Liver (tissue), 9 donors: Measurements from ENCODE around the gene SETD1B. TPM values are rescaled to one million over a fixed set of nuclear protein-coding genes. Genes with fewer than 3 reads are reported as not detected.

Experiments used
- DNase-seq: peaks from one replicate; pipeline ENCODE4 v3.0.0-alpha.2; 2017; ENCODE audit warnings: low spot score
- H3K27ac ChIP-seq, 2 donors: one replicate each; pipeline ENCODE4 v1.7.0; 2013; ENCODE audit warnings: inconsistent platforms in 2 of 2, low read length in 2 of 2, control low read depth in 1 of 2, low read depth in 1 of 2, mild to moderate bottlenecking in 1 of 2
- H3K27me3 ChIP-seq, 4 donors: one replicate each; pipeline versions ENCODE4 v1.6.1 to v1.7.0; 2013; ENCODE audit warnings: low read length in 3 of 4, inconsistent platforms in 1 of 4, mild to moderate bottlenecking in 1 of 4, moderate library complexity in 1 of 4; ENCODE audit not compliant: control insufficient read depth in 4 of 4, insufficient read depth in 4 of 4
- H3K36me3 ChIP-seq, 4 donors: one replicate each; pipeline versions ENCODE4 v1.6.1 to v1.7.0; 2013; ENCODE audit warnings: low read length in 3 of 4, mild to moderate bottlenecking in 3 of 4, low read depth in 1 of 4, moderate library complexity in 1 of 4; ENCODE audit not compliant: control insufficient read depth in 4 of 4, insufficient read depth in 3 of 4
- H3K4me1 ChIP-seq, 4 donors: one replicate each; pipeline versions ENCODE4 v1.6.1 to v1.7.0; 2013; ENCODE audit warnings: low read length in 3 of 4, mild to moderate bottlenecking in 3 of 4, moderate library complexity in 1 of 4; ENCODE audit not compliant: control insufficient read depth in 4 of 4, insufficient read depth in 4 of 4
- H3K4me3 ChIP-seq, 3 donors: one replicate each; pipeline versions ENCODE4 v1.6.1 to v1.7.0; 2013; ENCODE audit warnings: low read length in 3 of 3, control low read depth in 1 of 3, low read depth in 1 of 3, mild to moderate bottlenecking in 1 of 3
- H3K9ac ChIP-seq, 2 donors: one replicate each; pipeline ENCODE4 v1.7.0; 2013; ENCODE audit warnings: low read length in 2 of 2, mild to moderate bottlenecking in 2 of 2, moderate library complexity in 2 of 2, control low read depth in 1 of 2, low read depth in 1 of 2
- H3K9me3 ChIP-seq, 4 donors: one replicate each; pipeline versions ENCODE4 v1.6.1 to v1.7.0; 2013; ENCODE audit warnings: low read length in 3 of 4; ENCODE audit not compliant: control insufficient read depth in 4 of 4
- ATF3 ChIP-seq: IDR thresholded peaks from 2 replicates; pipeline ENCODE4 v1.6.1; 2016; ENCODE audit warnings: antibody characterized with exemption
- CTCF ChIP-seq: fragments of 150-350 bp; IDR thresholded peaks from 2 replicates; pipeline ENCODE4 v1.5.1; 2017; ENCODE audit warnings: improper control_type of control experiment, low read depth, low read length; ENCODE audit not compliant: missing input control
- FOXA1 ChIP-seq: IDR thresholded peaks from 2 replicates; pipeline ENCODE4 v1.6.1; 2016; ENCODE audit warnings: antibody characterized with exemption
- FOXA2 ChIP-seq: IDR thresholded peaks from 2 replicates; pipeline ENCODE4 v1.6.1; 2016; ENCODE audit warnings: antibody characterized with exemption
- GABPA ChIP-seq, 2 donors: IDR thresholded peaks in 1 of 2; conservative IDR thresholded peaks in 1 of 2; 2 replicates each; pipeline ENCODE4 v1.6.1; 2016; ENCODE audit warnings: antibody characterized with exemption in 2 of 2, mild to moderate bottlenecking in 1 of 2, moderate library complexity in 1 of 2
- HNF4A ChIP-seq, 2 donors: conservative IDR thresholded peaks; 2 replicates each; pipeline ENCODE4 v1.6.1; 2016; ENCODE audit warnings: antibody characterized with exemption in 2 of 2, mild to moderate bottlenecking in 2 of 2
- HNF4G ChIP-seq: IDR thresholded peaks from 2 replicates; pipeline ENCODE4 v1.6.1; 2016; ENCODE audit warnings: antibody characterized with exemption
- JUND ChIP-seq, 2 donors: IDR thresholded peaks; 2 replicates each; pipeline ENCODE4 v1.6.1; 2016; ENCODE audit warnings: antibody characterized with exemption in 2 of 2
- MAX ChIP-seq: IDR thresholded peaks from 2 replicates; pipeline ENCODE4 v1.6.1; 2016; ENCODE audit warnings: antibody characterized with exemption
- NR2F2 ChIP-seq: IDR thresholded peaks from 2 replicates; pipeline ENCODE4 v1.6.1; 2016; ENCODE audit warnings: antibody characterized with exemption
- RAD21 ChIP-seq, 2 donors: IDR thresholded peaks; 2 replicates each; pipeline ENCODE4 v1.6.1; 2016; ENCODE audit warnings: antibody characterized with exemption in 2 of 2, mild to moderate bottlenecking in 2 of 2
- REST ChIP-seq: IDR thresholded peaks from 2 replicates; pipeline ENCODE4 v1.6.1; 2016; ENCODE audit warnings: antibody characterized with exemption, mild to moderate bottlenecking
- RXRA ChIP-seq, 2 donors: IDR thresholded peaks; 2 replicates each; pipeline ENCODE4 v1.6.1; 2017 to 2018; ENCODE audit warnings: antibody characterized with exemption in 2 of 2, mild to moderate bottlenecking in 1 of 2
- SP1 ChIP-seq: IDR thresholded peaks from 2 replicates; pipeline ENCODE4 v1.6.1; 2018; ENCODE audit warnings: antibody characterized with exemption, mild to moderate bottlenecking
- TAF1 ChIP-seq: conservative IDR thresholded peaks from 2 replicates; pipeline ENCODE4 v1.6.1; 2016; ENCODE audit warnings: antibody characterized with exemption, mild to moderate bottlenecking
- YY1 ChIP-seq: IDR thresholded peaks from 2 replicates; pipeline ENCODE4 v1.6.1; 2016; ENCODE audit warnings: antibody characterized with exemption, mild to moderate bottlenecking
- ZBTB33 ChIP-seq: IDR thresholded peaks from 2 replicates; pipeline ENCODE4 v1.6.1; 2016; ENCODE audit warnings: antibody characterized with exemption
- WGBS: extraction: QIAGEN DNeasy Blood & Tissue Kit; methylation state at CpG from one replicate; pipeline ENCODE4 v1.1.7; 2013; 5-methylcytosine and 5-hydroxymethylcytosine counted together
- polyA plus RNA-seq, 2 donors: library from polyadenylated mRNA; stranded (reverse) in 1 of 2; unstranded in 1 of 2; fragments of 200-250 nt in 1 of 2; fragments of >200 nt in 1 of 2; fragmentation: Nextera tagmentation in 1 of 2; extraction: Ambion mirVana in 1 of 2; gene quantifications; one replicate each; pipeline versions ENCODE4 v1.2.1 to v1.2.3, GENCODE V29; 2013 to 2015
- total RNA-seq, 2 donors: library from RNA; depleted of rRNA; stranded (reverse); fragments of >200 nt; gene quantifications; one replicate each; pipeline ENCODE4 v1.2.3, GENCODE V29; 2014
- donor health status: healthy.
- donor health status: healthy.
- donor health status: healthy.
- donor health status: healthy.
- donor health status: healthy.

Gene SETD1B
- total and polyA plus RNA-seq, 4 donors = 1.8 to 7.9 (median 5.0) TPM

- Histone ChIP-seq H3K27ac (no peak overlapping the region), H3K4me3 (no peak overlapping the region), H3K36me3 (peaks cover 24 to 62% (median 59%) of the 10 kb centered on the region in 4 donors), H3K9me3 (no peaks in the 10 kb centered on the region), H3K4me1 (peaks cover 0 to 4% (median 1%) of the 10 kb centered on the region in 4 donors), H3K9ac (no peak overlapping the region), H3K27me3 (no peaks in the 10 kb centered on the region)
- DNase-seq = no peak
- TF ChIP-seq HNF4G (no peak), TAF1 (no peak), HNF4A (conservative IDR thresholded peaks at IDR 0.05) (no peak), RXRA (IDR thresholded peaks at IDR 0.05) (no peak)
- 92% methylated on average over 1 of the region's 1 CpG for WGBS
Measured at GRCh38 chr12:121845701-121846100, 41.9 kb downstream of the SETD1B start.

GRCh38 chr12:121849211-121849610 lies 45.4 kb downstream of the SETD1B start:
- WGBS = 96% methylated on average over 6 of the region's 6 CpGs
- peaks cover 0 to under 1% (median 0%) of the 10 kb centered on the region in 4 donors for H3K4me1 ChIP-seq
- peaks cover 22 to 46% (median 42%) of the 10 kb centered on the region in 4 donors for H3K36me3 ChIP-seq
- TF ChIP-seq SP1 (no peak), TAF1 (no peak), CTCF (no peak), GABPA (IDR thresholded peaks at IDR 0.05 in 1 of 2, conservative IDR thresholded peaks at IDR 0.05 in 1 of 2) (no peak), FOXA2 (no peak), REST (no peak), HNF4A (conservative IDR thresholded peaks at IDR 0.05) (no peak), JUND (IDR thresholded peaks at IDR 0.05) (no peak), ATF3 (no peak), ZBTB33 (no peak), NR2F2 (no peak), MAX (no peak), FOXA1 (no peak), RAD21 (IDR thresholded peaks at IDR 0.05) (no peak), YY1 (no peak)
- H3K27ac ChIP-seq = no peak overlapping the region
- DNase-seq = no peak
- no peaks in the 10 kb centered on the region for H3K27me3 ChIP-seq
- H3K9ac ChIP-seq = no peak overlapping the region
- H3K4me3 ChIP-seq = no peak overlapping the region
- no peaks in the 10 kb centered on the region for H3K9me3 ChIP-seq
